ENCODE data around the gene CCAR1.

The CCAR1 gene

GRCh38 chr10:68828833-68829232, 107.8 kb downstream of the CCAR1 start:
- Histone ChIP-seq H3K79me1 (ENCODE audit: low read depth, low read length) (peaks cover 2% of the 10 kb centered on the region), H3K4me2 (ENCODE audit: insufficient read depth, low read length, poor library complexity, severe bottlenecking) (no peak overlapping the region), H2BK5ac (ENCODE audit: low read length) (no peak overlapping the region), H3K9ac (ENCODE audit: low read depth, low read length, poor library complexity) (no peak overlapping the region), H3K27ac (replicated peaks; ENCODE audit: low read length) (no peak overlapping the region), H2AK5ac (ENCODE audit: low read depth, low read length) (no peak overlapping the region), H2BK120ac (ENCODE audit: low read depth, low read length) (no peak overlapping the region), H4K91ac (ENCODE audit: low read depth, low read length, poor library complexity) (no peak overlapping the region), H3K27me3 (ENCODE audit: control insufficient read depth in 3 of 3, insufficient read depth in 3 of 3, low read depth in 1 of 3, low read length in 3 of 3) (no peaks in the 10 kb centered on the region), H3K14ac (ENCODE audit: low read length) (no peak overlapping the region), H4K8ac (ENCODE audit: low read depth, low read length) (no peak overlapping the region), H3K36me3 (replicated peaks in 1 of 2; ENCODE audit: control insufficient read depth in 2 of 2, insufficient read depth in 2 of 2, low read length in 2 of 2) (peaks cover 0 to 2% of the 10 kb centered on the region in 2 donors), H2BK12ac (ENCODE audit: low read length) (no peak overlapping the region), H2BK15ac (ENCODE audit: low read length) (no peak overlapping the region), H3K18ac (ENCODE audit: low read length) (no peak overlapping the region), H2AFZ (ENCODE audit: low read length) (peak overlapping the region; percentile 96), H3K9me3 (replicated peaks in 1 of 2; ENCODE audit: control insufficient read depth in 2 of 2, insufficient read depth in 1 of 2, low read depth in 1 of 2, low read length in 2 of 2) (peaks cover 0 to 3% of the 10 kb centered on the region in 2 donors), H3K4ac (ENCODE audit: low read length) (no peak overlapping the region), H3K4me3 (ENCODE audit: low read length in 2 of 2) (peak overlapping the region in 1 of 2 donors; percentile 56), H3K4me1 (ENCODE audit: control insufficient read depth in 2 of 2, insufficient read depth in 1 of 2, low read depth in 1 of 2, low read length in 2 of 2) (peaks cover 3% of the 10 kb centered on the region in 2 donors), H3K23ac (ENCODE audit: low read depth, low read length, poor library complexity) (no peak overlapping the region)
- DNase-seq (ENCODE audit: low spot score), result no peak
- WGBS, 2 donors (ENCODE audit: extremely low coverage in 2 of 2, insufficient read length in 2 of 2, insufficient replicate concordance in 1 of 2), result no CpG with 5 or more reads among the region's 10 CpGs

GRCh38 chr10:68829521-68829920, 108.5 kb downstream of the CCAR1 start:
- H3K18ac ChIP-seq (ENCODE audit: low read length), result no peak overlapping the region
- no peak overlapping the region for H3K23ac ChIP-seq (ENCODE audit: low read depth, low read length, poor library complexity)
- no peaks in the 10 kb centered on the region for H3K27me3 ChIP-seq (ENCODE audit: control insufficient read depth in 3 of 3, insufficient read depth in 3 of 3, low read depth in 1 of 3, low read length in 3 of 3)
- peaks cover 3% of the 10 kb centered on the region in 2 donors for H3K4me1 ChIP-seq (ENCODE audit: control insufficient read depth in 2 of 2, insufficient read depth in 1 of 2, low read depth in 1 of 2, low read length in 2 of 2)
- no peak overlapping the region for H2AFZ ChIP-seq (ENCODE audit: low read length)
- DNase-seq (ENCODE audit: low spot score), result no peak
- H2AK5ac ChIP-seq (ENCODE audit: low read depth, low read length), result no peak overlapping the region
- no peak overlapping the region for H3K14ac ChIP-seq (ENCODE audit: low read length)
- H3K79me1 ChIP-seq (ENCODE audit: low read depth, low read length), result peaks cover 2% of the 10 kb centered on the region
- H2BK5ac ChIP-seq (ENCODE audit: low read length), result no peak overlapping the region
- H3K4ac ChIP-seq (ENCODE audit: low read length), result no peak overlapping the region
- H3K9ac ChIP-seq (ENCODE audit: low read depth, low read length, poor library complexity), result no peak overlapping the region
- H2BK12ac ChIP-seq (ENCODE audit: low read length), result no peak overlapping the region
- peaks cover 0 to 3% of the 10 kb centered on the region in 2 donors for H3K9me3 ChIP-seq (replicated peaks in 1 of 2; ENCODE audit: control insufficient read depth in 2 of 2, insufficient read depth in 1 of 2, low read depth in 1 of 2, low read length in 2 of 2)
- H4K91ac ChIP-seq (ENCODE audit: low read depth, low read length, poor library complexity), result no peak overlapping the region
- no CpG with 5 or more reads among the region's 6 CpGs for WGBS, 2 donors (ENCODE audit: extremely low coverage in 2 of 2, insufficient read length in 2 of 2, insufficient replicate concordance in 1 of 2)
- H3K36me3 ChIP-seq (replicated peaks in 1 of 2; ENCODE audit: control insufficient read depth in 2 of 2, insufficient read depth in 2 of 2, low read length in 2 of 2), result peaks cover 0 to 2% of the 10 kb centered on the region in 2 donors
- H3K27ac ChIP-seq (replicated peaks; ENCODE audit: low read length), result no peak overlapping the region
- no peak overlapping the region for H2BK15ac ChIP-seq (ENCODE audit: low read length)
- no peak overlapping the region for H3K4me2 ChIP-seq (ENCODE audit: insufficient read depth, low read length, poor library complexity, severe bottlenecking)
- no peak overlapping the region for H4K8ac ChIP-seq (ENCODE audit: low read depth, low read length)
- no peak overlapping the region for H3K4me3 ChIP-seq (ENCODE audit: low read length in 2 of 2)
- H2BK120ac ChIP-seq (ENCODE audit: low read depth, low read length), result no peak overlapping the region

- Histone ChIP-seq H3K27me3 (ENCODE audit: control insufficient read depth in 3 of 3, insufficient read depth in 3 of 3, low read depth in 1 of 3, low read length in 3 of 3) (no peaks in the 10 kb centered on the region), H3K79me1 (ENCODE audit: low read depth, low read length) (peaks cover 2% of the 10 kb centered on the region), H3K9ac (ENCODE audit: low read depth, low read length, poor library complexity) (peak overlapping the region; percentile 5), H4K8ac (ENCODE audit: low read depth, low read length) (no peak overlapping the region), H3K27ac (replicated peaks; ENCODE audit: low read length) (no peak overlapping the region), H3K4ac (ENCODE audit: low read length) (no peak overlapping the region), H3K4me2 (ENCODE audit: insufficient read depth, low read length, poor library complexity, severe bottlenecking) (no peak overlapping the region), H3K18ac (ENCODE audit: low read length) (no peak overlapping the region), H2AK5ac (ENCODE audit: low read depth, low read length) (no peak overlapping the region), H3K4me1 (ENCODE audit: control insufficient read depth in 2 of 2, insufficient read depth in 1 of 2, low read depth in 1 of 2, low read length in 2 of 2) (peaks cover 3% of the 10 kb centered on the region in 2 donors), H3K14ac (ENCODE audit: low read length) (no peak overlapping the region), H2AFZ (ENCODE audit: low read length) (no peak overlapping the region), H3K23ac (ENCODE audit: low read depth, low read length, poor library complexity) (no peak overlapping the region), H2BK15ac (ENCODE audit: low read length) (no peak overlapping the region), H3K36me3 (replicated peaks in 1 of 2; ENCODE audit: control insufficient read depth in 2 of 2, insufficient read depth in 2 of 2, low read length in 2 of 2) (peaks cover 0 to 2% of the 10 kb centered on the region in 2 donors), H4K91ac (ENCODE audit: low read depth, low read length, poor library complexity) (no peak overlapping the region), H2BK12ac (ENCODE audit: low read length) (no peak overlapping the region), H2BK5ac (ENCODE audit: low read length) (no peak overlapping the region), H2BK120ac (ENCODE audit: low read depth, low read length) (no peak overlapping the region), H3K9me3 (replicated peaks in 1 of 2; ENCODE audit: control insufficient read depth in 2 of 2, insufficient read depth in 1 of 2, low read depth in 1 of 2, low read length in 2 of 2) (peaks cover 0 to 3% of the 10 kb centered on the region in 2 donors), H3K4me3 (ENCODE audit: low read length in 2 of 2) (peak overlapping the region in 1 of 2 donors; percentile 50)
- no CpG with 5 or more reads among the region's 6 CpGs for WGBS, 2 donors (ENCODE audit: extremely low coverage in 2 of 2, insufficient read length in 2 of 2, insufficient replicate concordance in 1 of 2)
- DNase-seq (ENCODE audit: low spot score), result no peak
Measured at GRCh38 chr10:68829952-68830351, 108.9 kb downstream of the CCAR1 start.

GRCh38 chr10:68831961-68832455, 111.0 kb downstream of the CCAR1 start:
- no peak overlapping the region for H2BK15ac ChIP-seq (ENCODE audit: low read length)
- DNase-seq (ENCODE audit: low spot score), result no peak
- H2BK12ac ChIP-seq (ENCODE audit: low read length), result no peak overlapping the region
- H3K4me1 ChIP-seq (ENCODE audit: control insufficient read depth in 2 of 2, insufficient read depth in 1 of 2, low read depth in 1 of 2, low read length in 2 of 2), result peaks cover 0 to 3% of the 10 kb centered on the region in 2 donors
- H3K36me3 ChIP-seq (replicated peaks in 1 of 2; ENCODE audit: control insufficient read depth in 2 of 2, insufficient read depth in 2 of 2, low read length in 2 of 2), result peaks cover 2 to 9% of the 10 kb centered on the region in 2 donors
- H3K14ac ChIP-seq (ENCODE audit: low read length), result no peak overlapping the region
- H4K8ac ChIP-seq (ENCODE audit: low read depth, low read length), result no peak overlapping the region
- no CpG with 5 or more reads among the region's 5 CpGs for WGBS, 2 donors (ENCODE audit: extremely low coverage in 2 of 2, insufficient read length in 2 of 2, insufficient replicate concordance in 1 of 2)
- H2BK5ac ChIP-seq (ENCODE audit: low read length), result no peak overlapping the region
- H3K27ac ChIP-seq (replicated peaks; ENCODE audit: low read length), result no peak overlapping the region
- H2BK120ac ChIP-seq (ENCODE audit: low read depth, low read length), result no peak overlapping the region
- no peak overlapping the region for H3K18ac ChIP-seq (ENCODE audit: low read length)
- H3K23ac ChIP-seq (ENCODE audit: low read depth, low read length, poor library complexity), result no peak overlapping the region
- H3K4ac ChIP-seq (ENCODE audit: low read length), result no peak overlapping the region
- H3K4me3 ChIP-seq (ENCODE audit: low read length in 2 of 2), result no peak overlapping the region
- H3K9me3 ChIP-seq (replicated peaks in 1 of 2; ENCODE audit: control insufficient read depth in 2 of 2, insufficient read depth in 1 of 2, low read depth in 1 of 2, low read length in 2 of 2), result peaks cover 0 to 3% of the 10 kb centered on the region in 2 donors
- H3K9ac ChIP-seq (ENCODE audit: low read depth, low read length, poor library complexity), result no peak overlapping the region
- H3K79me1 ChIP-seq (ENCODE audit: low read depth, low read length), result peaks cover 2% of the 10 kb centered on the region
- no peak overlapping the region for H4K91ac ChIP-seq (ENCODE audit: low read depth, low read length, poor library complexity)
- no peaks in the 10 kb centered on the region for H3K27me3 ChIP-seq (ENCODE audit: control insufficient read depth in 3 of 3, insufficient read depth in 3 of 3, low read depth in 1 of 3, low read length in 3 of 3)
- H2AFZ ChIP-seq (ENCODE audit: low read length), result no peak overlapping the region
- H3K4me2 ChIP-seq (ENCODE audit: insufficient read depth, low read length, poor library complexity, severe bottlenecking), result no peak overlapping the region
- no peak overlapping the region for H2AK5ac ChIP-seq (ENCODE audit: low read depth, low read length)
